ENCODE data around the gene TIGD6. TPM values are rescaled to one million over a fixed set of nuclear protein-coding genes. Genes with fewer than 3 reads are reported as not detected.

Gene TIGD6
- total RNA-seq, 4 donors from 2014 or later, result 2.4 to 5.1 (median 3.8) TPM

GRCh38 chr5:149957855-149958254 is 42.6 kb downstream of the TIGD6 start:
- no peak for ATAC-seq
- Histone ChIP-seq H3K9me3 (no peaks in the 10 kb centered on the region), H3K36me3 (no peaks in the 10 kb centered on the region), H3K4me1 (peaks cover 0 to 24% (median 4%) of the 10 kb centered on the region in 3 donors), H3K4me3 (no peak overlapping the region), H3K27ac (no peak overlapping the region), H3K27me3 (no peaks in the 10 kb centered on the region)
- TF ChIP-seq EP300 (IDR thresholded peaks at IDR 0.05), result no peak
- TF ChIP-seq POLR2AphosphoS5 (IDR thresholded peaks at IDR 0.05), result no peak
- WGBS, 2 donors (ENCODE audit: low coverage in 1 of 2), result 60 to 77% methylated on average over 2 to 4 of the region's 4 CpGs

- no peaks in the 10 kb centered on the region for H3K27me3 ChIP-seq
- no peaks in the 10 kb centered on the region for H3K9me3 ChIP-seq
- H3K4me1 ChIP-seq, result peaks cover 0 to 20% (median 4%) of the 10 kb centered on the region in 3 donors
- no peak overlapping the region for H3K27ac ChIP-seq
- ATAC-seq, result no peak
- TF ChIP-seq EP300 (IDR thresholded peaks at IDR 0.05) (no peak), POLR2AphosphoS5 (IDR thresholded peaks at IDR 0.05) (no peak), CTCF (IDR thresholded peaks at IDR 0.05) (no peak), POLR2A (IDR thresholded peaks at IDR 0.05) (no peak)
- H3K4me3 ChIP-seq, result no peak overlapping the region
- H3K36me3 ChIP-seq, result no peaks in the 10 kb centered on the region
- 82 to 83% methylated on average over 5 of the region's 5 CpGs for WGBS, 2 donors (ENCODE audit: low coverage in 1 of 2)
Observed at GRCh38 chr5:149956685-149957084, 43.8 kb downstream of the TIGD6 start.

GRCh38 chr5:149954798-149955197 is 45.7 kb downstream of the TIGD6 start:
- 75 to 78% methylated on average over 5 to 6 of the region's 6 CpGs for WGBS, 2 donors (ENCODE audit: low coverage in 1 of 2)
- ATAC-seq, result no peak
- Histone ChIP-seq H3K27ac (no peak overlapping the region), H3K36me3 (no peaks in the 10 kb centered on the region), H3K4me3 (no peak overlapping the region), H3K9me3 (no peaks in the 10 kb centered on the region), H3K4me1 (peaks cover 0 to 8% (median 2%) of the 10 kb centered on the region in 3 donors), H3K27me3 (no peaks in the 10 kb centered on the region)
- TF ChIP-seq POLR2AphosphoS5 (IDR thresholded peaks at IDR 0.05) (no peak), EP300 (IDR thresholded peaks at IDR 0.05) (no peak), POLR2A (IDR thresholded peaks at IDR 0.05) (no peak), CTCF (IDR thresholded peaks at IDR 0.05) (no peak)

- Histone ChIP-seq H3K36me3 (no peaks in the 10 kb centered on the region), H3K4me1 (no peaks in the 10 kb centered on the region), H3K4me3 (no peak overlapping the region), H3K9me3 (no peaks in the 10 kb centered on the region), H3K27me3 (no peaks in the 10 kb centered on the region), H3K27ac (no peak overlapping the region)
- no peak for TF ChIP-seq CTCF (IDR thresholded peaks at IDR 0.05)
- TF ChIP-seq POLR2AphosphoS5 (IDR thresholded peaks at IDR 0.05), result no peak
- no peak for TF ChIP-seq EP300 (IDR thresholded peaks at IDR 0.05)
- ATAC-seq, result no peak
- WGBS, 2 donors (ENCODE audit: low coverage in 1 of 2), result 49 to 54% methylated on average over 6 of the region's 9 CpGs
Observed at GRCh38 chr5:149953436-149954121, 46.9 kb downstream of the TIGD6 start.

- TF ChIP-seq CTCF (IDR thresholded peaks at IDR 0.05) (no peak), POLR2AphosphoS5 (IDR thresholded peaks at IDR 0.05) (no peak)
- H3K27me3 ChIP-seq, result no peaks in the 10 kb centered on the region
- WGBS, 2 donors (ENCODE audit: low coverage in 1 of 2), result 72 to 73% methylated on average over 4 to 6 of the region's 6 CpGs
Observed at GRCh38 chr5:149951138-149951749, 49.2 kb downstream of the TIGD6 start.

More at GRCh38 chr5:149951138-149951749, 49.2 kb downstream of the TIGD6 start:
- Histone ChIP-seq H3K4me3 (no peak overlapping the region), H3K36me3 (no peaks in the 10 kb centered on the region), H3K9me3 (no peaks in the 10 kb centered on the region), H3K4me1 (no peaks in the 10 kb centered on the region), H3K27ac (no peak overlapping the region)
- no peak for ATAC-seq

All from gastroesophageal sphincter (tissue), 4 donors.